ENCODE results near the gene SDK1. TPM values are rescaled to one million over a fixed set of nuclear protein-coding genes. Genes with fewer than 3 reads are reported as not detected.

Gene SDK1
- total and polyA plus RNA-seq, 2 of the 8 experiments (the other 6 are each of a cell fraction or from before 2014, with no cell fraction given) = 3.3 to 7.2 TPM

GRCh38 chr7:3358991-3359390 is 57.9 kb downstream of the SDK1 start:
- H3K9me3 ChIP-seq (ENCODE audit: insufficient read depth in 2 of 2, low read depth in 1 of 2, low read length in 1 of 2) = no peaks in the 10 kb centered on the region
- no peak overlapping the region for H3K23ac ChIP-seq (ENCODE audit: insufficient read length)
- no peak overlapping the region for H2BK12ac ChIP-seq (ENCODE audit: low read depth, low read length)
- H3K9ac ChIP-seq (replicated peaks in 1 of 4; ENCODE audit: extremely low read depth in 1 of 4, low read depth in 3 of 4, low read length in 3 of 4) = no peak overlapping the region
- H3K18ac ChIP-seq (ENCODE audit: extremely low read depth, low read length) = no peak overlapping the region
- H4K5ac ChIP-seq (ENCODE audit: insufficient read length, low read depth, low read length) = no peak overlapping the region
- H2AK5ac ChIP-seq (ENCODE audit: low read depth, low read length) = no peak overlapping the region
- H3K23me2 ChIP-seq (ENCODE audit: low read depth, low read length) = no peaks in the 10 kb centered on the region
- no peaks in the 10 kb centered on the region for H4K20me1 ChIP-seq (replicated peaks in 1 of 2; ENCODE audit: control insufficient read depth in 1 of 2, insufficient read depth in 2 of 2, low read length in 2 of 2)
- H2BK5ac ChIP-seq (ENCODE audit: low read depth, low read length) = no peak overlapping the region
- H3K79me1 ChIP-seq (ENCODE audit: low read depth, low read length) = no peaks in the 10 kb centered on the region
- 83% methylated on average over 5 of the region's 5 CpGs; no CpG with 5 or more reads in 1 of the 2 experiments for WGBS, 2 experiments (ENCODE audit: extremely low coverage in 1 of 2, insufficient coverage in 1 of 2, insufficient read length in 1 of 2, insufficient replicate concordance in 2 of 2, low coverage in 1 of 2, low lambda C conversion rate in 2 of 2, missing lambda C conversion rate in 1 of 2)
- no peak overlapping the region for H4K8ac ChIP-seq (ENCODE audit: extremely low read depth, insufficient read depth, low read length)
- H3K14ac ChIP-seq (ENCODE audit: insufficient read length) = no peak overlapping the region
- H3K4me3 ChIP-seq (ENCODE audit: extremely low read depth in 1 of 4, insufficient read depth in 2 of 4, low read depth in 3 of 4, low read length in 4 of 4) = no peak overlapping the region
- H3K79me2 ChIP-seq (ENCODE audit: control insufficient read depth in 1 of 2, insufficient read depth in 2 of 2, low read length in 2 of 2) = no peaks in the 10 kb centered on the region
- no peak overlapping the region for H2BK15ac ChIP-seq (ENCODE audit: low read length)
- CTCF ChIA-PET (ENCODE audit: partially characterized antibody) = no interaction called here
- H2AFZ ChIP-seq (ENCODE audit: low read length) = no peak overlapping the region
- H3K4ac ChIP-seq (replicated peaks; ENCODE audit: insufficient read length, low read depth, low read length) = no peak overlapping the region
- H3K4me2 ChIP-seq (ENCODE audit: insufficient read depth in 1 of 2, low read depth in 2 of 2, low read length in 2 of 2) = no peak overlapping the region
- POLR2A ChIA-PET (ENCODE audit: partially characterized antibody) = no interaction called here
- no peak overlapping the region for H2BK120ac ChIP-seq (replicated peaks; ENCODE audit: low read depth, low read length)
- H4K91ac ChIP-seq (replicated peaks; ENCODE audit: insufficient read length, low read length) = no peak overlapping the region
- H3K56ac ChIP-seq (replicated peaks; ENCODE audit: insufficient read length, low read depth, low read length) = no peak overlapping the region
- H3K27ac ChIP-seq (ENCODE audit: low read depth, low read length) = no peak overlapping the region
- DNase-seq (ENCODE audit: low read depth in 1 of 2, low spot score in 2 of 2) = no peak
- peaks cover 0 to 2% (median 0%) of the 10 kb centered on the region in 4 experiments; a peak in 2 of 7 replicates for H3K4me1 ChIP-seq (replicated peaks in 1 of 4; ENCODE audit: control insufficient read depth in 3 of 4, insufficient read depth in 4 of 4, low read length in 3 of 4)
- H2BK20ac ChIP-seq (ENCODE audit: low read length) = no peak overlapping the region
- no peaks in the 10 kb centered on the region for H3K36me3 ChIP-seq (ENCODE audit: control insufficient read depth in 2 of 4, insufficient read depth in 4 of 4, low read length in 3 of 4)
- FAIRE-seq = no peak
- no peaks in the 10 kb centered on the region for H3K27me3 ChIP-seq (replicated peaks in 1 of 4; ENCODE audit: control insufficient read depth in 3 of 4, extremely low read depth in 1 of 4, insufficient read depth in 3 of 4, low read length in 3 of 4)
- TF ChIP-seq RAD21 (IDR thresholded peaks at IDR 0.05 in 1 of 2, conservative IDR thresholded peaks at IDR 0.05 in 1 of 2; ENCODE audit: low read depth in 2 of 2, low read length in 2 of 2) (peak; percentile 25 to 46; a peak in 3 of 4 replicates), YY1 (IDR thresholded peaks at IDR 0.05; ENCODE audit: low read depth, low read length) (no peak), SP2 (IDR thresholded peaks at IDR 0.05; ENCODE audit: low read length) (no peak), RNF2 (IDR thresholded peaks at IDR 0.05; ENCODE audit: borderline replicate concordance, low read depth, low read length, missing control alignments, poor library complexity, severe bottlenecking) (no peak), CTCF (IDR thresholded peaks at IDR 0.05; ENCODE audit: control extremely low read depth in 1 of 3, insufficient read depth in 1 of 3, low read depth in 1 of 3, low read length in 3 of 3) (peak; percentile 18 to 76 (median 50)), KDM4A (IDR thresholded peaks at IDR 0.05; ENCODE audit: low read depth, low read length, severe bottlenecking) (no peak), ATF2 (IDR thresholded peaks at IDR 0.05; ENCODE audit: low read length) (no peak), ATF3 (IDR thresholded peaks at IDR 0.05; ENCODE audit: insufficient read depth, low read depth, low read length) (no peak)
